Tibial nerve (tissue), 3 donors: Measurements from ENCODE around the gene FAM193A.

ENCODE experiments used
- CTCF ChIP-seq, 5 experiments: fragments of 200-600 bp in 3 of 5; fragments of 450-650 bp in 2 of 5; sonication (generic) in 3 of 5; IDR thresholded peaks; one replicate each; pipeline ENCODE4 v1.5.1; 2016 to 2019; ENCODE audit warnings: antibody characterized with exemption in 5 of 5, mild to moderate bottlenecking in 3 of 5, moderate library complexity in 2 of 5
- POLR2A ChIP-seq, 2 donors: fragments of 450-650 bp; IDR thresholded peaks; one replicate each; pipeline ENCODE4 v1.6.1; 2017; ENCODE audit warnings: antibody characterized with exemption in 2 of 2, mild to moderate bottlenecking in 2 of 2, moderate library complexity in 2 of 2

GRCh38 chr4:2600878-2601277 lies 64.4 kb downstream of the FAM193A start:
- TF ChIP-seq CTCF (IDR thresholded peaks at IDR 0.05) (no peak), POLR2A (IDR thresholded peaks at IDR 0.05) (no peak)
